ENCODE measurements around the gene VEGFD. TPM values are rescaled to one million over a fixed set of nuclear protein-coding genes. Genes with fewer than 3 reads are reported as not detected.

The VEGFD gene
- total and polyA plus RNA-seq, 2 of the 13 experiments (the other 11 are each of a cell fraction or from before 2014, with no cell fraction given): 0.11 to 0.35 TPM

- Histone ChIP-seq H3K4me3 (replicated peaks in 1 of 3; ENCODE audit: insufficient read depth in 1 of 3, low read depth in 2 of 3, low read length in 3 of 3) (no peak overlapping the region), H4K20me1 (ENCODE audit: insufficient read depth, low read length) (no peaks in the 10 kb centered on the region), H3K9ac (ENCODE audit: insufficient read depth, low read depth, low read length) (no peak overlapping the region), H3K27ac (ENCODE audit: extremely low read length, insufficient read depth, low read length) (no peak overlapping the region), H3K27me3 (ENCODE audit: control insufficient read depth in 1 of 2, insufficient read depth in 2 of 2, low read length in 2 of 2) (no peaks in the 10 kb centered on the region), H3K4me2 (ENCODE audit: low read depth, low read length) (no peak overlapping the region), H2AFZ (ENCODE audit: low read length) (no peak overlapping the region), H3K36me3 (replicated peaks in 1 of 2; ENCODE audit: control insufficient read depth in 1 of 2, insufficient read depth in 2 of 2, low read length in 2 of 2) (peaks cover 2 to 8% of the 10 kb centered on the region in 2 experiments; a peak in 3 of 5 replicates), H3K9me3 (ENCODE audit: low read length) (no peaks in the 10 kb centered on the region), H3K4me1 (ENCODE audit: insufficient read depth, low read length) (no peaks in the 10 kb centered on the region), H3K79me2 (ENCODE audit: insufficient read depth, low read length) (no peaks in the 10 kb centered on the region)
- no peak for DNase-seq (ENCODE audit: low spot score)
- no peak for ATAC-seq
- BruUV-seq (replicated peaks): no TSS peak
- ChIA-PET POLR2A (no interaction called here), CTCF (ENCODE audit: low intra/inter-chr PET ratio, low total read pairs) (no interaction called here)
- WGBS (ENCODE audit: low lambda C conversion rate): 100% methylated on average over 2 of the region's 3 CpGs
- no peak for FAIRE-seq
- intact Hi-C loops (cut with micrococcal nuclease; ENCODE audit: unreplicated experiment) (no loop called here), in situ Hi-C loops (cut with HindIII; ENCODE audit: extremely low pct_ligation_motif_present, low pct_unique_long_range_greater_than_20kb) (loop anchor here (25.0 kb wide), 1 partner anchor 359 kb away; no protein-coding TSS in a partner anchor)
- TF ChIP-seq RFX5 (IDR thresholded peaks at IDR 0.05; ENCODE audit: low read depth, low read length) (no peak), HNF1B (CRISPR knock-in tag; IDR thresholded peaks at IDR 0.05) (no peak), ZNF550 (CRISPR knock-in tag; IDR thresholded peaks at IDR 0.05; ENCODE audit: borderline replicate concordance) (no peak), SIX4 (CRISPR knock-in tag; IDR thresholded peaks at IDR 0.05) (no peak), MBNL3 (CRISPR knock-in tag; conservative IDR thresholded peaks at IDR 0.05) (no peak), POGZ (CRISPR knock-in tag; IDR thresholded peaks at IDR 0.05) (no peak), ASH2L (IDR thresholded peaks at IDR 0.05; ENCODE audit: insufficient read length, low read depth, low read length) (no peak), ZNF251 (CRISPR knock-in tag; IDR thresholded peaks at IDR 0.05) (no peak), CEBPZ (IDR thresholded peaks at IDR 0.05; ENCODE audit: low read length) (no peak), SATB2 (CRISPR knock-in tag; IDR thresholded peaks at IDR 0.05) (no peak), ZNF784 (CRISPR knock-in tag; IDR thresholded peaks at IDR 0.05; ENCODE audit: borderline replicate concordance) (no peak), MEF2D (CRISPR knock-in tag; IDR thresholded peaks at IDR 0.05) (no peak), IRX3 (CRISPR knock-in tag; IDR thresholded peaks at IDR 0.05; ENCODE audit: borderline replicate concordance, low read depth) (no peak), ZSCAN22 (CRISPR knock-in tag; IDR thresholded peaks at IDR 0.05) (no peak), ATF7-NPFF (CRISPR knock-in tag; IDR thresholded peaks at IDR 0.05; ENCODE audit: low read depth) (no peak), ZNF605 (CRISPR knock-in tag; IDR thresholded peaks at IDR 0.05) (no peak), FOXO4 (CRISPR knock-in tag; conservative IDR thresholded peaks at IDR 0.05) (no peak), ZNF782 (CRISPR knock-in tag; IDR thresholded peaks at IDR 0.05; ENCODE audit: borderline replicate concordance) (no peak), ZNF431 (CRISPR knock-in tag; IDR thresholded peaks at IDR 0.05; ENCODE audit: borderline replicate concordance, low read depth) (no peak)
Observed at GRCh38 chrX:15328131-15328530, 56.1 kb downstream of the VEGFD start.
